ENCODE data around the gene CD302. TPM values are rescaled to one million over a fixed set of nuclear protein-coding genes. Genes with fewer than 3 reads are reported as not detected.

Gene CD302
- total and polyA plus RNA-seq, 2 experiments from 2014 or later, result 10.5 to 13.9 TPM

DNA sequence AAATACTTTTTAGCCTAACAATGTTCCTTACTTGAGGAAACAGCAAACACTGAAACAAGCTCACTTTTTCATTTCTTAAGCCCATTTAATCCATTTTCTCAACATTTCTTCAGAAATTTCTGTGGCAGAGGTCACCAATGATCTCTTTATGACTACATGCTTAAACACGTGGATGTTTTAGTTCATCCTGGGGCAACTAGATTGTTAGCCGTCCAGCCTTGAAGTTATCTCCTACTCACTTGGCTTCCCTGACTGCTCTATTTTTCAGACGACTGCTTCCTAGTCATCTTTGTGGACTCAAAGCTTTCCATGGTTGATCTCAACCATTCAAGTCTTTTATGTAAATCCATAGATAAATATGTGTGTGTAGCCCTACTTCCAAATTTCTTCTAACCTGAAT lies 24.1 kb downstream of the CD302 start:
- no peak overlapping the region for H2AFZ ChIP-seq
- no peaks in the 10 kb centered on the region for H3K4me1 ChIP-seq (ENCODE audit: insufficient read depth)
- in situ Hi-C loops (cut with MboI), result no loop called here
- DNase-seq, result no peak
- H3K27me3 ChIP-seq (replicated peaks; ENCODE audit: insufficient read depth), result no peaks in the 10 kb centered on the region
- H3K36me3 ChIP-seq (ENCODE audit: low read depth), result peaks cover 30% of the 10 kb centered on the region
- no peak overlapping the region for H3K4me2 ChIP-seq (ENCODE audit: unreplicated experiment)
- no peaks in the 10 kb centered on the region for H4K20me1 ChIP-seq (ENCODE audit: insufficient read depth)
- H3K27ac ChIP-seq, result no peak overlapping the region
- H3K9me3 ChIP-seq (ENCODE audit: low read depth), result no peaks in the 10 kb centered on the region
- no peak overlapping the region for H3K9ac ChIP-seq
- no peaks in the 10 kb centered on the region for H3K9me2 ChIP-seq (ENCODE audit: insufficient read depth)
- 0 out of 2 replicates have a peak, but pooled peaks cover 18% of the 10 kb centered on the region for H3K79me2 ChIP-seq (ENCODE audit: insufficient read depth)
- H3K4me3 ChIP-seq, result no peak overlapping the region
- TF ChIP-seq EZH2 (IDR thresholded peaks at IDR 0.05; ENCODE audit: insufficient read depth, poor library complexity, severe bottlenecking) (no peak), EZH2phosphoT487 (IDR thresholded peaks at IDR 0.05; ENCODE audit: insufficient read depth, low read depth) (no peak)
- 81 to 82% methylated on average over 3 of the region's 3 CpGs for WGBS, 2 experiments (ENCODE audit: low coverage in 1 of 2, low lambda C conversion rate in 2 of 2, missing lambda C conversion rate in 2 of 2)
- peaks cover 60% of the 10 kb centered on the region; the same call in 1 of the 2 replicates for H3F3A ChIP-seq (ENCODE audit: insufficient read depth)

DNA sequence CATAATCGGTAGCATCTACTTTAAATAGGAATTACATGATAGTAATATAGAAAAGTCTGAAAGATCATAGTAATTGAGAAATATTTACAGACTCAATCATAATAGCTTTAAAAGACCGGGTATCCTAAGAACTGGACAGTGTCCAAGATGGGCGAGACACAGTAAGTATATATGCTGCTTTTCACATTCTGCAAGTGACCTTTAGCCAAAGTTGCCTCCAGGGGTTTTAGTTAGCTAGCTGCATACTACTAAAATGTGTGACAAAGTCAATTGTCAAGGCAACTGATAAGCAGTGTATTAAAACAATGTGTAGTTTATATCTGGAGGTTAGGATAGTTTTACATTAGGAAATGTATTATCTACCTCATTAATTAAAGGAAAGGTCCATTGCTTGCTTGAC lies 24.6 kb downstream of the CD302 start:
- TF ChIP-seq EZH2phosphoT487 (IDR thresholded peaks at IDR 0.05; ENCODE audit: insufficient read depth, low read depth) (no peak), EZH2 (IDR thresholded peaks at IDR 0.05; ENCODE audit: insufficient read depth, poor library complexity, severe bottlenecking) (no peak)
- H3K79me2 ChIP-seq (ENCODE audit: insufficient read depth), result peaks cover 22% of the 10 kb centered on the region; the same call in 1 of the 2 replicates
- no peaks in the 10 kb centered on the region for H4K20me1 ChIP-seq (ENCODE audit: insufficient read depth)
- WGBS, 2 experiments (ENCODE audit: low coverage in 1 of 2, low lambda C conversion rate in 2 of 2, missing lambda C conversion rate in 2 of 2), result 80 to 81% methylated on average over 3 of the region's 3 CpGs
- in situ Hi-C loops (cut with MboI), result no loop called here
- H3K4me2 ChIP-seq (ENCODE audit: unreplicated experiment), result no peak overlapping the region
- no peak overlapping the region for H3K27ac ChIP-seq
- no peak overlapping the region for H2AFZ ChIP-seq
- H3K9me2 ChIP-seq (ENCODE audit: insufficient read depth), result no peaks in the 10 kb centered on the region
- H3K4me3 ChIP-seq, result no peak overlapping the region
- H3K27me3 ChIP-seq (replicated peaks; ENCODE audit: insufficient read depth), result no peaks in the 10 kb centered on the region
- DNase-seq, result peak; percentile 25
- peaks cover 33% of the 10 kb centered on the region for H3K36me3 ChIP-seq (ENCODE audit: low read depth)
- peaks cover 56% of the 10 kb centered on the region; the same call in 1 of the 2 replicates for H3F3A ChIP-seq (ENCODE audit: insufficient read depth)
- H3K9me3 ChIP-seq (ENCODE audit: low read depth), result no peaks in the 10 kb centered on the region
- no peaks in the 10 kb centered on the region for H3K4me1 ChIP-seq (ENCODE audit: insufficient read depth)
- H3K9ac ChIP-seq, result no peak overlapping the region

DNA sequence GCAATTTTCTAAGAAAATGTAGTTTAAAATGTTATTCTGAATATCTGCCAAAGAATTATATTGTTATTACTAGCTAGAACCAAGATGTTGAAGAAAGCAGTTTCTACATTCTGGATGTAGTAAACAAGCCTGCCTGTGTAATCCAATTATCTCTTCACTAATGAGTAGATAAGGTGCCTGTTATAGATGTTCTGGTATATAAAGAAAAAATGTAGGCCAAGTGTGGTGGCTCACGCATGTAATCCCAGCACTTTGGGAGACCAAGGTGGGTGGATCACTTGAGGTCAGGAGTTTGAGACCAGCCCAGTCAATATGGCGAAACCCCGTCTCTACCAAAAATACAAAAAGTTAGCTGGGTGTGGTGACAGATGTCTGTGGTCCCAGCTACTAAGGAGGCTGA lies 28.9 kb downstream of the CD302 start:
- Histone ChIP-seq H3K9ac (no peak overlapping the region), H3K9me2 (ENCODE audit: insufficient read depth) (no peaks in the 10 kb centered on the region), H3F3A (ENCODE audit: insufficient read depth) (peaks cover 30% of the 10 kb centered on the region; the same call in 1 of the 2 replicates), H3K27me3 (replicated peaks; ENCODE audit: insufficient read depth) (no peaks in the 10 kb centered on the region), H3K4me1 (ENCODE audit: insufficient read depth) (no peaks in the 10 kb centered on the region), H3K9me3 (ENCODE audit: low read depth) (no peaks in the 10 kb centered on the region), H4K20me1 (ENCODE audit: insufficient read depth) (no peaks in the 10 kb centered on the region), H2AFZ (no peak overlapping the region), H3K27ac (no peak overlapping the region), H3K4me2 (ENCODE audit: unreplicated experiment) (no peak overlapping the region), H3K79me2 (ENCODE audit: insufficient read depth) (peaks cover 57% of the 10 kb centered on the region), H3K4me3 (no peak overlapping the region), H3K36me3 (ENCODE audit: low read depth) (peaks cover 56% of the 10 kb centered on the region)
- WGBS, 2 experiments (ENCODE audit: low coverage in 1 of 2, low lambda C conversion rate in 2 of 2, missing lambda C conversion rate in 2 of 2), result 91 to 97% methylated on average over 3 of the region's 3 CpGs
- no peak for DNase-seq
- in situ Hi-C loops (cut with MboI), result no loop called here
- no peak for TF ChIP-seq EZH2 (IDR thresholded peaks at IDR 0.05; ENCODE audit: insufficient read depth, poor library complexity, severe bottlenecking)
- no peak for TF ChIP-seq EZH2phosphoT487 (IDR thresholded peaks at IDR 0.05; ENCODE audit: insufficient read depth, low read depth)

DNA sequence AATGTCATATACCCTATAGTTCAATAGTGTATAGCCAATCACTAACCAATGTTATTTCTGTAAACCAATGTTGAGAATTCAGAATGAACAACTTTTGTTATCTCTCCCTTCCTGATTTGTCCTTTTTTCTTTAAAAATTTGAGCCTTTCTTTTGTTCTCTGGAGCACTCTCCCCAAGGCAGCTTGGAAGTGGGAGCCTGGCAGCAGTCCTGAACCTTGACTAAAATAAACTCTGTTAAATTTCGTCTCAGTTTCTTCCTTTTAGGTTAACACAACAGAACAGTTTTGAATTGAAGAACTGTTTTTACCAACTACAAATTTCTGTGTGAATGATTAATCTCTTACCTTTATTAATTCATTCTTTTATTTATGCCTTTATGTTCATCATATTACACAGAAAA lies 35.9 kb downstream of the CD302 start:
- H4K20me1 ChIP-seq (ENCODE audit: insufficient read depth), result peaks cover 3% of the 10 kb centered on the region; the same call in 1 of the 2 replicates

DNA sequence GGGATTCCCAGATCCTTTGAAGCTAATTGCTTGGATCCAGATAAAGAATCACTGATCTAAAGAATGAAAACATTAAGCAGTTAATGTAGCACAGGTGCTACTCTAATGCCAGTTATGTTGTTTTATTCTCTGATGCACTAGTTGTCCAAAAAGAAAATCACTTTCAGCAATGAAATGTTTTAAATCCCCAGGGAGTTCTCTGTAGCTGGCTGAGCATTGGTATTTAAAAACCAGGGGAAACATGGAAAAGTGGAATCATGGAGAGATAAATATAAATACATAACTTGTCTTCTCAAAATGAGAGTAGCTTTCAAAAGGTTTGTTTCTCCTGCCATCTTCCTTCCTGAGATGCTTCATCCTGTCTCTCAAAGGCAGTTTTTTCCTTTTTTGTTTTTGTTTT lies 37.7 kb downstream of the CD302 start:
- Histone ChIP-seq H3K27me3 (replicated peaks; ENCODE audit: insufficient read depth) (no peaks in the 10 kb centered on the region), H3K4me2 (ENCODE audit: unreplicated experiment) (no peak overlapping the region), H3K27ac (no peak overlapping the region), H3K9me2 (ENCODE audit: insufficient read depth) (no peaks in the 10 kb centered on the region), H3F3A (ENCODE audit: insufficient read depth) (peaks cover 39% of the 10 kb centered on the region), H3K9ac (no peak overlapping the region), H4K20me1 (ENCODE audit: insufficient read depth) (peaks cover 4% of the 10 kb centered on the region; the same call in 1 of the 2 replicates), H3K36me3 (ENCODE audit: low read depth) (peaks cover 71% of the 10 kb centered on the region), H3K4me3 (no peak overlapping the region), H3K4me1 (ENCODE audit: insufficient read depth) (peaks cover 22% of the 10 kb centered on the region), H3K79me2 (ENCODE audit: insufficient read depth) (peaks cover 98% of the 10 kb centered on the region), H2AFZ (no peak overlapping the region), H3K9me3 (ENCODE audit: low read depth) (no peaks in the 10 kb centered on the region)
- in situ Hi-C loops (cut with MboI), result no loop called here
- DNase-seq, result peak; percentile 31
- TF ChIP-seq EZH2 (IDR thresholded peaks at IDR 0.05; ENCODE audit: insufficient read depth, poor library complexity, severe bottlenecking), result no peak
- no peak for TF ChIP-seq EZH2phosphoT487 (IDR thresholded peaks at IDR 0.05; ENCODE audit: insufficient read depth, low read depth)

More for the DNA sequence above, 35.9 kb downstream of the CD302 start:
- in situ Hi-C loops (cut with MboI), result no loop called here
- WGBS, 2 experiments (ENCODE audit: low coverage in 1 of 2, low lambda C conversion rate in 2 of 2, missing lambda C conversion rate in 2 of 2), result 17 to 22% methylated on average over 1 of the region's 1 CpG
- H3K79me2 ChIP-seq (ENCODE audit: insufficient read depth), result peaks cover 96% of the 10 kb centered on the region
- TF ChIP-seq EZH2 (IDR thresholded peaks at IDR 0.05; ENCODE audit: insufficient read depth, poor library complexity, severe bottlenecking), result no peak
- no peak for TF ChIP-seq EZH2phosphoT487 (IDR thresholded peaks at IDR 0.05; ENCODE audit: insufficient read depth, low read depth)
- no peak overlapping the region for H3K9ac ChIP-seq
- H3K4me1 ChIP-seq (ENCODE audit: insufficient read depth), result peaks cover 14% of the 10 kb centered on the region
- peaks cover 79% of the 10 kb centered on the region for H3K36me3 ChIP-seq (ENCODE audit: low read depth)
- H3K4me2 ChIP-seq (ENCODE audit: unreplicated experiment), result no peak overlapping the region
- H3K27me3 ChIP-seq (replicated peaks; ENCODE audit: insufficient read depth), result no peaks in the 10 kb centered on the region
- no peak for DNase-seq
- H3F3A ChIP-seq (ENCODE audit: insufficient read depth), result peaks cover 24% of the 10 kb centered on the region
- no peak overlapping the region for H2AFZ ChIP-seq
- no peak overlapping the region for H3K4me3 ChIP-seq
- no peaks in the 10 kb centered on the region for H3K9me2 ChIP-seq (ENCODE audit: insufficient read depth)
- H3K27ac ChIP-seq, result no peak overlapping the region
- no peaks in the 10 kb centered on the region for H3K9me3 ChIP-seq (ENCODE audit: low read depth)

Measured in GM23248 (cell line).